Transverse colon (tissue), 4 donors: ENCODE measurements around the gene ONECUT3. TPM values are rescaled to one million over a fixed set of nuclear protein-coding genes. Genes with fewer than 3 reads are reported as not detected.

Experiments used
- DNase-seq: peaks from one replicate; pipeline ENCODE4 v3.0.0-alpha.2; 2019
- H3K27ac ChIP-seq, 4 donors: fragments of 200-600 bp; sonication (generic); 2 replicates each; pipeline ENCODE4 v1.5.1; 2016 to 2018; ENCODE audit warnings: inconsistent platforms in 4 of 4
- H3K27me3 ChIP-seq: fragments of 200-600 bp; sonication (generic); 2 replicates; pipeline ENCODE4 v1.5.1; 2017; ENCODE audit warnings: inconsistent platforms
- H3K36me3 ChIP-seq, 4 donors: fragments of 200-600 bp; sonication (generic); 2 replicates each; pipeline ENCODE4 v1.5.1; 2017 to 2019; ENCODE audit warnings: inconsistent platforms in 4 of 4
- H3K4me1 ChIP-seq, 4 donors: fragments of 200-600 bp; sonication (generic); 2 replicates each; pipeline ENCODE4 v1.5.1; 2017 to 2020; ENCODE audit warnings: inconsistent platforms in 4 of 4
- H3K4me3 ChIP-seq, 4 donors: fragments of 200-600 bp; sonication (generic); 1 replicate in 1 of 4; 2 replicates in 3 of 4; pipeline versions ENCODE4 v1.5.1 to v1.6.1; 2017 to 2019; ENCODE audit warnings: inconsistent platforms in 4 of 4
- H3K9me3 ChIP-seq, 2 donors: fragments of 200-600 bp; sonication (generic); 2 replicates each; pipeline ENCODE4 v1.5.1; 2017 to 2019; ENCODE audit warnings: inconsistent platforms in 2 of 2
- CTCF ChIP-seq, 5 experiments: fragments of 200-600 bp in 3 of 5; fragments of 450-650 bp in 2 of 5; sonication (generic) in 3 of 5; IDR thresholded peaks; 1 replicate in 2 of 5; 2 replicates in 3 of 5; pipeline ENCODE4 v1.5.1; 2016 to 2017; ENCODE audit warnings: antibody characterized with exemption in 5 of 5, inconsistent platforms in 3 of 5, mild to moderate bottlenecking in 2 of 5, moderate library complexity in 1 of 5
- EP300 ChIP-seq: sonication (generic); formaldehyde crosslinking; IDR thresholded peaks from one replicate; pipeline ENCODE4 v1.6.1; 2017; ENCODE audit warnings: antibody characterized with exemption, low read depth
- POLR2A ChIP-seq: fragments of 450-650 bp; IDR thresholded peaks from one replicate; pipeline ENCODE4 v1.6.1; 2016; ENCODE audit warnings: antibody characterized with exemption, mild to moderate bottlenecking, moderate library complexity
- POLR2AphosphoS5 ChIP-seq, 3 donors: sonication (generic); formaldehyde crosslinking; IDR thresholded peaks; one replicate each; pipeline ENCODE4 v1.6.1; 2016; ENCODE audit warnings: antibody characterized with exemption in 3 of 3
- WGBS, 2 donors: methylation state at CpG; one replicate each; pipeline ENCODE4 v1.1.5; 2018; ENCODE audit warnings: low coverage in 1 of 2; 5-methylcytosine and 5-hydroxymethylcytosine counted together
- in situ Hi-C, 4 donors: fragments of 200-750 bp; cut with MboI; loops; one replicate each; pipeline versions ENCODE4 v1.15.0 to v1.15.1; 2017; ENCODE audit warnings: low sequenced_read_pairs in 3 of 4, low pct_ligation_motif_present in 1 of 4, low pct_unique_long_range_greater_than_20kb in 1 of 4
- intact Hi-C: fragments of 100-400 bp; cut with DNase I; formaldehyde crosslinking; loops from one replicate; pipeline ENCODE4 v1.15.1; 2023; ENCODE audit warnings: low total_unique reads
- total RNA-seq, 4 donors: library from RNA; depleted of rRNA; stranded (reverse); fragments of >200 nt; gene quantifications; one replicate each; pipeline ENCODE4 v1.1.0, GENCODE V29; 2016

ONECUT3 gene
- total RNA-seq, 4 donors from 2014 or later, result not detected

GRCh38 chr19:1725100-1726064 is 27.9 kb upstream of the ONECUT3 start:
- in situ Hi-C loops (no loop called here), intact Hi-C loops (no loop called here)
- peaks cover 2 to 6% (median 4%) of the 10 kb centered on the region in 4 donors for H3K4me1 ChIP-seq
- no peak overlapping the region for H3K27ac ChIP-seq
- H3K4me3 ChIP-seq, result peak overlapping the region in 3 of 4 donors; percentile 16 to 38 (median 35)
- TF ChIP-seq EP300 (no peak), POLR2AphosphoS5 (IDR thresholded peaks at IDR 0.05) (no peak), CTCF (IDR thresholded peaks at IDR 0.05) (no peak), POLR2A (no peak)
- peak; percentile 12 for DNase-seq
- no peaks in the 10 kb centered on the region for H3K9me3 ChIP-seq
- H3K36me3 ChIP-seq, result no peaks in the 10 kb centered on the region
- 4 to 30% methylated on average over 18 to 20 of the region's 90 CpGs for WGBS, 2 donors
- peaks cover 84% of the 10 kb centered on the region for H3K27me3 ChIP-seq

GRCh38 chr19:1728816-1729567 is 24.3 kb upstream of the ONECUT3 start:
- Histone ChIP-seq H3K4me3 (no peak overlapping the region), H3K36me3 (no peaks in the 10 kb centered on the region), H3K4me1 (peaks cover 2 to 6% (median 4%) of the 10 kb centered on the region in 4 donors), H3K27ac (no peak overlapping the region), H3K27me3 (peaks cover 96% of the 10 kb centered on the region), H3K9me3 (no peaks in the 10 kb centered on the region)
- TF ChIP-seq CTCF (IDR thresholded peaks at IDR 0.05), result no peak
- TF ChIP-seq EP300, result no peak
- TF ChIP-seq POLR2AphosphoS5 (IDR thresholded peaks at IDR 0.05), result no peak
- no peak for TF ChIP-seq POLR2A
- in situ Hi-C loops (no loop called here), intact Hi-C loops (no loop called here)
- no peak for DNase-seq
- 90% methylated on average over 13 to 33 of the region's 33 CpGs for WGBS, 2 donors

- Histone ChIP-seq H3K4me3 (no peak overlapping the region), H3K9me3 (no peaks in the 10 kb centered on the region), H3K27me3 (peaks cover 97% of the 10 kb centered on the region), H3K4me1 (peaks cover 2 to 6% (median 4%) of the 10 kb centered on the region in 4 donors), H3K27ac (no peak overlapping the region), H3K36me3 (no peaks in the 10 kb centered on the region)
- no peak for TF ChIP-seq CTCF (IDR thresholded peaks at IDR 0.05)
- TF ChIP-seq POLR2AphosphoS5 (IDR thresholded peaks at IDR 0.05), result no peak
- no peak for TF ChIP-seq POLR2A
- no peak for TF ChIP-seq EP300
- WGBS, 2 donors, result 84 to 90% methylated on average over 2 to 18 of the region's 19 CpGs
- intact Hi-C loops (no loop called here), in situ Hi-C loops (no loop called here)
- DNase-seq, result no peak
Measured at GRCh38 chr19:1729568-1729925, 23.8 kb upstream of the ONECUT3 start.

- 82% methylated on average over 16 of the region's 17 CpGs; no CpG with 5 or more reads in 1 of the 2 donors for WGBS, 2 donors
- Histone ChIP-seq H3K4me3 (no peak overlapping the region), H3K4me1 (peaks cover 2 to 6% (median 4%) of the 10 kb centered on the region in 4 donors), H3K9me3 (no peaks in the 10 kb centered on the region), H3K27me3 (peaks cover 97% of the 10 kb centered on the region), H3K36me3 (no peaks in the 10 kb centered on the region), H3K27ac (no peak overlapping the region)
- intact Hi-C loops (no loop called here), in situ Hi-C loops (no loop called here)
- no peak for DNase-seq
- TF ChIP-seq POLR2AphosphoS5 (IDR thresholded peaks at IDR 0.05) (no peak), CTCF (IDR thresholded peaks at IDR 0.05) (no peak), POLR2A (no peak), EP300 (no peak)
Measured at GRCh38 chr19:1730157-1730556, 23.1 kb upstream of the ONECUT3 start.
